GM10248 (cell line): ENCODE measurements around the gene FRMD3.

Experiments
- CTCF ChIA-PET: fragments of 300-600 bp; sonication (Branson Sonifier 250); formaldehyde crosslinking; extraction: SDS; loops from one replicate; lab custom pipeline; 2021; ENCODE audit warnings: antibody characterized with exemption; lab: Yijun Ruan, JAX
- POLR2A ChIA-PET: fragments of 350-650 bp; sonication (Branson Sonifier 250); formaldehyde crosslinking; extraction: SDS; loops from one replicate; lab custom pipeline; 2020; ENCODE audit warnings: antibody characterized with exemption; lab: Yijun Ruan, JAX
- DNase-seq: peaks from one replicate; pipeline ENCODE4 v3.0.0; 2012; ENCODE audit errors: extremely low spot score
- TF ChIP-seq, protein P1 (sequence below): IDR thresholded peaks from 2 replicates; pipeline ENCODE4 v1.5.1; 2012; ENCODE audit warnings: mild to moderate bottlenecking, low read depth; ENCODE audit errors: extremely low read depth, missing control alignments, control extremely low read depth

Gene FRMD3

DNA sequence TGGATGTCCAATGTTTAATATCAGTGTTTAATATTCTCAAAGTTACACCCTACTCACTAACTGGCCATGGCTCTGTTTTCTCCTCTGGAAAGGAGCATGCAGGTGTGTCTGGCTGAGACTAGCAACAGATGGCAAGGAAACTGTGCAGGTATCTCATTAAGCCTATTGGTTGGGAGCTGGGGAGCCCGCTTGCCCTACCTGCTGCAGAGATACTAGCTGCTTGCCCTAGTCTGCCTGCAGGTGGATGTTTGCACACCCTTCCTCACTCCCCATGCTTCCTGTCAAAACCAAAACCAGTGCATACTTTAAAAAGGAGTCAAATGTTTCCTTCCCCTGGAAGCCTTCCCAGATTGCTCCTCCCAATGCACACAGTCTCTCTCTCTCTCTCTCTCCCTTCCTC lies 247.0 kb downstream of the FRMD3 start:
- ChIA-PET CTCF (interaction anchor here (1.4 to 1.5 kb wide), 2 partner anchors 10 to 13 kb away, joined by 3 to 5 read pairs; no protein-coding TSS in a partner anchor), POLR2A (no interaction called here)
- DNase-seq = no peak
- TF ChIP-seq, protein P1, sequence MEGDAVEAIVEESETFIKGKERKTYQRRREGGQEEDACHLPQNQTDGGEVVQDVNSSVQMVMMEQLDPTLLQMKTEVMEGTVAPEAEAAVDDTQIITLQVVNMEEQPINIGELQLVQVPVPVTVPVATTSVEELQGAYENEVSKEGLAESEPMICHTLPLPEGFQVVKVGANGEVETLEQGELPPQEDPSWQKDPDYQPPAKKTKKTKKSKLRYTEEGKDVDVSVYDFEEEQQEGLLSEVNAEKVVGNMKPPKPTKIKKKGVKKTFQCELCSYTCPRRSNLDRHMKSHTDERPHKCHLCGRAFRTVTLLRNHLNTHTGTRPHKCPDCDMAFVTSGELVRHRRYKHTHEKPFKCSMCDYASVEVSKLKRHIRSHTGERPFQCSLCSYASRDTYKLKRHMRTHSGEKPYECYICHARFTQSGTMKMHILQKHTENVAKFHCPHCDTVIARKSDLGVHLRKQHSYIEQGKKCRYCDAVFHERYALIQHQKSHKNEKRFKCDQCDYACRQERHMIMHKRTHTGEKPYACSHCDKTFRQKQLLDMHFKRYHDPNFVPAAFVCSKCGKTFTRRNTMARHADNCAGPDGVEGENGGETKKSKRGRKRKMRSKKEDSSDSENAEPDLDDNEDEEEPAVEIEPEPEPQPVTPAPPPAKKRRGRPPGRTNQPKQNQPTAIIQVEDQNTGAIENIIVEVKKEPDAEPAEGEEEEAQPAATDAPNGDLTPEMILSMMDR = no peak

DNA sequence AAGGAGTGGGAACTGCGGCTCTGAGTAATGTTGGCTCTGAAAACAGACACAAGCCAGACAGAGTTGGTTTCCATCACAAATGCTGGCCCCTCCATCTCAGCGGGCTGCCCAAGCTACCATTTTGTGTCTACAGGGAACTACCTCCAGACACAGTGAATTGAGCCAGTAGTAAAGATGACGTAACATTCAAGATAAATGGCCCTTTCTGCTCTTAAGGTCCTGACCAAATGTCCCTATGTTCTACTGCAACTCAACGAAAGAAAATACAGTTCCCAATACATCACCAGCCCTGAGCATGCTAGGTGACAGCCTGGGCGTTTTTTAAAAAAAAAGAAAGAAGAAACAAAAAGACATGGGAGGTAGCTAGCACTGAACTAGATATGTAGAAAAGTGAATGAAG lies 247.5 kb downstream of the FRMD3 start:
- DNase-seq = no peak
- POLR2A ChIA-PET = no interaction called here
- TF ChIP-seq, protein P1 = no peak
- CTCF ChIA-PET = interaction anchor here (1.5 kb wide), 1 partner anchor 10 kb away, joined by 5 read pairs; no protein-coding TSS in a partner anchor

DNA sequence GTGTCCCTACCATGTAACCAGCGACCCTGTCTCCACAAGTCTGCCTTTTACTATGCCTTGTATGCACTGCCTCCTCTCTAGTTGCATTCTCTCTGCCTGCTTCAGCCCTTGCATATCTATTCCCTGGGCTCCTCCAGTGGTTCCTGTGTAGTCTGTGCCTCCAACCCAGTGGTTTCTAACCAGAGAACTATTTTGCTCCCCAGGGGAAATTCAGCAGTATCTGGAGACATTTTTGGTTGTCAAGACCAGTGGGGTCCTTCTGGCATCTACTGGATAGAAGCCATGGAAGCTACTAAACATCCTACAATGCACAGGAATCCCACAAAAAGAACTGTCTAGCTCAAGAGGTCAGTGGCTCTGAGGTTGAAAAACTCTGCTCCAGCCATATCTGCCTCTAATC lies 251.2 kb downstream of the FRMD3 start:
- TF ChIP-seq, protein P1 = no peak
- no peak for DNase-seq
- POLR2A ChIA-PET = no interaction called here
- CTCF ChIA-PET = no interaction called here

DNA sequence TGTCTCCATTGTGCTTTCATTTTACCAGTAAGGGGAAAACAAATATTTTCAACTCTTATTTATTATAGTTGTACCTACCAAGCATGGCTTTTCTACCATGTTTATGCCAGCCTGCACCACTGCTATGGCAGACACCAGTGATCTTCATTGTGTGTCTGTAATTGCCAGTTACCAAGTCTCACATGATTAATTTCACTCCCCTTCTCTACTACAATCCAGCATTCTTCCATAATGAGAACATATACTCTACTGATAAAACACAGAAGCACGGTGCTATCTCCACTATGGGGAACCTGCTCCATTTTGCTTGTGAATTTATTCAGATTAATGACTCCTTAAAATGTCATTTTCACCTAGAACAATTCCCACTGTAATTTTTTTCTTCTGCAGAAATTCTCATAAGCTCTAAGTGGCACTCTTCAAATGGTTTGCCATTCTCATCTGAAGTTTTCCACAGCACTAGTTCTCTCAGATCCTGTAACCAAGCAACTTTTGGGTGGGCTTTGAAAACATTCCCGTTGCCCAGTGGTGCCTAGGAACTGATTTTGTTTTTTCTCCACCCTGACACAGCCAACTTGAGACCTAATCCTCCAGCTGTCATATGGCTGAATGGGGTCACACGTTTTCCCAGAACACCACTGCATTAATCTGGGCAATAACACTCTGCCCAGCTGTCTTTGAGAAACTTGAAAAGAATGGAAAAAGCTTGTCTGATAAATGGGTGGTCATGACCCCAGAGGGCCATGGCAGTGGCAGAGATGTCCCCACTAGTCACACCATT lies 252.6 kb downstream of the FRMD3 start:
- POLR2A ChIA-PET = no interaction called here

DNA sequence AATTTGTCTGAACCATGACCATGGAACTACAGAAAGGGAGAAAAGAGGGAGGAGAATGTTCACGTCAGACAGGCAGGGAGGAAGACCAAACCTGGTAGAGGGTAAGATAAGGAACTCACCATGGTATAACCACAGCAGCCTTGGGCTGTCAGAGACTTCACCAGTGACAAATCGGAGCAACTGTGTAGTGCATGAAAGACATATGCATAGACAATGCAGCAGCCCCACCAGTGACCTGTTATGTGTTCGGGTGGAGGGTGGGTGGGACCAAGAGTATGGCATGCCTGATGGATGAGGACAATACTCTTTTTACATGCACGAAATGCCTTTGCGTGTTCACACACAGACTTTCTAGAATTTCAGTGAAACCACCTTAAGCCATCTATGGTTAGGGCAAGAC lies 253.5 kb downstream of the FRMD3 start:
- no peak for DNase-seq
- CTCF ChIA-PET = no interaction called here
- POLR2A ChIA-PET = no interaction called here
- TF ChIP-seq, protein P1 = no peak

More for the DNA sequence above, 252.6 kb downstream of the FRMD3 start:
- CTCF ChIA-PET = no interaction called here
- no peak for DNase-seq
- TF ChIP-seq, protein P1 = no peak

DNA sequence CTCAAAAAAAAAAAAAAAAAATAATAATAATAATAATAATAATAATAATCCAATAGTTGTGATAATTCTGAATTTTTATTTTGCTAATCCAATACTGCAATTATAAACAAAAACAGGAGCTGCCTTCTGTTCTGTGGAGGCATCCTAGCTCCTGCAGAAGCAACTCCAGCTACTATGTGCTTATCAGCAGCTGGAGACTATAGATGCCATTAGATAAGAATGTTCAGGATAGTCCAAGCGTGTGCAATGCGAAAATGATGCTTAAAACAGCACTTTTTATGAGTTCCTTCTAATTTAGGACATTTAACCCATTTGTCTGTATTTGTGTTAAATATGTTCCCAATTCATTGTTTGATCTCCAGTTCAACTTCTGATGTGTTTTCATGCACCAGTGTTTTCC lies 254.7 kb downstream of the FRMD3 start:
- ChIA-PET CTCF (no interaction called here), POLR2A (no interaction called here)
- DNase-seq = no peak
- TF ChIP-seq, protein P1 = no peak
